ENCODE data around the gene CEP162.

- TF ChIP-seq CTCF (conservative IDR thresholded peaks at IDR 0.05; ENCODE audit: low read depth, low read length) = no peak
- TF ChIP-seq EZH2 (IDR thresholded peaks at IDR 0.05; ENCODE audit: borderline replicate concordance, low read depth, low read length, poor library complexity, severe bottlenecking) = no peak
Observed at GRCh38 chr6:84258866-84259265, 31.4 kb upstream of the CEP162 start.

Measured in A673 (cell line).